GM23248 (cell line): ENCODE measurements around the gene CRY1. TPM values are rescaled to one million over a fixed set of nuclear protein-coding genes. Genes with fewer than 3 reads are reported as not detected.
"Not testable (repeated sequence)": the region's sequence is repeated elsewhere in the genome, so short reads cannot be mapped to it uniquely, and the experiment has no call there.

Experiments used
- DNase-seq: peaks from one replicate; pipeline ENCODE4 v3.0.0-alpha.2; 2015
- H2AFZ ChIP-seq: fragments of 200-600 bp; sonication (generic); 2 replicates; pipeline ENCODE4 v1.6.1; 2016; ENCODE audit warnings: antibody characterized with exemption
- H3F3A ChIP-seq: fragments of 200-600 bp; sonication (generic); 2 replicates; pipeline ENCODE4 v1.6.1; 2016; ENCODE audit warnings: mild to moderate bottlenecking, antibody characterized with exemption, mixed run types; ENCODE audit not compliant: insufficient read depth
- H3K27ac ChIP-seq: fragments of 200-600 bp; sonication (generic); 2 replicates; pipeline ENCODE4 v1.5.1; 2016; ENCODE audit warnings: mild to moderate bottlenecking
- H3K27me3 ChIP-seq: fragments of 200-600 bp; sonication (generic); replicated peaks from 2 replicates; pipeline ENCODE4 v1.6.1; 2016; ENCODE audit warnings: mild to moderate bottlenecking; ENCODE audit not compliant: insufficient read depth
- H3K36me3 ChIP-seq: fragments of 200-600 bp; sonication (generic); 2 replicates; pipeline ENCODE4 v1.6.1; 2016; ENCODE audit warnings: low read depth, mild to moderate bottlenecking
- H3K4me1 ChIP-seq: fragments of 200-600 bp; sonication (generic); 2 replicates; pipeline ENCODE4 v1.6.1; 2016; ENCODE audit warnings: mild to moderate bottlenecking; ENCODE audit not compliant: insufficient read depth
- H3K4me2 ChIP-seq: fragments of 200-600 bp; sonication (generic); one replicate; pipeline ENCODE4 v1.6.1; 2016; ENCODE audit warnings: mild to moderate bottlenecking; ENCODE audit not compliant: unreplicated experiment
- H3K4me3 ChIP-seq: fragments of 200-600 bp; sonication (generic); 2 replicates; pipeline ENCODE4 v1.5.1; 2016; ENCODE audit warnings: mild to moderate bottlenecking
- H3K79me2 ChIP-seq: fragments of 200-600 bp; sonication (generic); 2 replicates; pipeline ENCODE4 v1.6.1; 2016; ENCODE audit warnings: mild to moderate bottlenecking; ENCODE audit not compliant: insufficient read depth
- H3K9ac ChIP-seq: fragments of 200-600 bp; sonication (generic); 2 replicates; pipeline ENCODE4 v1.6.1; 2016; ENCODE audit warnings: mild to moderate bottlenecking
- H3K9me2 ChIP-seq: fragments of 200-600 bp; sonication (generic); 2 replicates; pipeline ENCODE4 v1.6.1; 2016; ENCODE audit warnings: mixed run types, mild to moderate bottlenecking, moderate library complexity; ENCODE audit not compliant: insufficient read depth
- H3K9me3 ChIP-seq: fragments of 200-600 bp; sonication (generic); one replicate; pipeline ENCODE4 v1.6.1; 2017; ENCODE audit warnings: low read depth
- H4K20me1 ChIP-seq: fragments of 200-600 bp; sonication (generic); 2 replicates; pipeline ENCODE4 v1.6.0; 2016; ENCODE audit not compliant: insufficient read depth
- EZH2 ChIP-seq: fragments of 200-600 bp; sonication (generic); IDR thresholded peaks from 2 replicates; pipeline ENCODE4 v1.6.1; 2018; ENCODE audit warnings: antibody characterized with exemption, mild to moderate bottlenecking; ENCODE audit not compliant: insufficient read depth, poor library complexity, severe bottlenecking
- EZH2phosphoT487 ChIP-seq: fragments of 200-600 bp; sonication (generic); IDR thresholded peaks from 2 replicates; pipeline ENCODE4 v1.6.1; 2018; ENCODE audit warnings: antibody characterized with exemption, moderate library complexity, mild to moderate bottlenecking, low read depth; ENCODE audit not compliant: insufficient read depth
- WGBS, 2 experiments: methylation state at CpG; one replicate each; pipeline ENCODE4 v1.1.6; 2015 to 2017; ENCODE audit warnings: low lambda C conversion rate in 2 of 2, low coverage in 1 of 2; ENCODE audit errors: missing lambda C conversion rate in 2 of 2; 5-methylcytosine and 5-hydroxymethylcytosine counted together
- in situ Hi-C: fragments of 300-500 bp; cut with MboI; formaldehyde crosslinking; loops from 2 replicates; pipeline ENCODE4 v1.15.0; 2020
- polyA plus RNA-seq: library from polyadenylated mRNA; unstranded; fragments of >200 nt; fragmentation: Nextera tagmentation; extraction: Ambion mirVana; gene quantifications from 2 replicates; pipeline ENCODE4 v1.2.1, GENCODE V29; 2016
- total RNA-seq: library from RNA; depleted of rRNA; stranded (reverse); fragments of >200 nt; shearing (Covaris generic); gene quantifications from 2 replicates; pipeline ENCODE4 v1.2.3, GENCODE V29; 2014

Gene CRY1
- total and polyA plus RNA-seq, 2 experiments from 2014 or later = 13.6 to 14.8 TPM

DNA sequence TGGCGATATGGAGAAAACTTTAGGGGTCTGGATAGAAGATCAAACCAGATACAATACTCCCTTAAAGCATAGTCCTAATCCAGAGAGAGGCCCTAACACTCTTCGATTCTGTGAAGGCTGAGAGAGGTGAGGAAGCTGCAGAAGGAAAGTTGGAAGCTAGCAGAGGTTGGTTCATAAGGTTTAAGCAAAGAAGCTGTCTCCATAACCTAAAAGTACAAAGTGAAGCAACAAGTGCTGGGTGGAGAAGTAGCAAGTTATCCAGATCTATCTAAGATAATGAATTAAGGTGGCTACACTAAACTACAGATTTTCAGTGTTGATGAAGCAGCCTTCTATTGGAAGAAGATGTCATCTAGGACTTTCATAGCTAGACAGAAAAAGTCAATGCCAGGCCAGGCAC is 81.8 kb downstream of the CRY1 start:
- in situ Hi-C loops = no loop called here
- Histone ChIP-seq H3K9ac (no peak overlapping the region), H3K27me3 (no peaks in the 10 kb centered on the region), H3K79me2 (no peaks in the 10 kb centered on the region), H3K9me3 (no peaks in the 10 kb centered on the region), H3K4me2 (no peak overlapping the region), H3K4me1 (no peaks in the 10 kb centered on the region), H3K9me2 (no peaks in the 10 kb centered on the region), H3F3A (no peaks in the 10 kb centered on the region), H3K27ac (no peak overlapping the region), H3K4me3 (no peak overlapping the region), H3K36me3 (no peaks in the 10 kb centered on the region), H4K20me1 (no peaks in the 10 kb centered on the region), H2AFZ (no peak overlapping the region)
- no peak for DNase-seq
- TF ChIP-seq EZH2phosphoT487 (no peak), EZH2 (no peak)
- WGBS, 2 experiments = 81 to 84% methylated on average over 2 of the region's 2 CpGs

DNA sequence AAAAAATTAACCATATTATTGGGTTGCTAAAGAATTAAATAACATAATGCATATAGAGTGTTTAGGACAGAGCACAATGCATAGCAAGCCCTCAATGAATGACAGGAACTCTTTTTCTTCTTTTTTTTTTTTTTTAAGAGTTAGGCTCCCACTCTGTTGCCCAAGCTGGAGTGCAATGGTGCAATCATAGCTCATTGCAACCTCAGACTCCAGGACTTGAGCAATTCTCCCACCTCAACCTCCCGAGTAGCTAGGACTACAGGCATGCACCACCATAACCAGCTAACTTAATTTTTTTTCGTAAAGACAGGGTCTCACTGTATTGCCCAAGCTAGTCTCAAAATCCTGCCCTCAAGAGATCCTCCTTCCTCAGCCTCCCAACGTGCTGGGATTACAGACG is 85.9 kb downstream of the CRY1 start:
- no peak overlapping the region for H2AFZ ChIP-seq
- no peaks in the 10 kb centered on the region for H3K9me2 ChIP-seq
- no peak overlapping the region for H3K9ac ChIP-seq
- no peak overlapping the region for H3K27ac ChIP-seq
- in situ Hi-C loops = no loop called here
- WGBS, 2 experiments = 92 to 96% methylated on average over 4 of the region's 4 CpGs
- no peaks in the 10 kb centered on the region for H4K20me1 ChIP-seq
- H3K4me1 ChIP-seq = no peaks in the 10 kb centered on the region
- no peaks in the 10 kb centered on the region for H3K9me3 ChIP-seq
- H3K79me2 ChIP-seq = no peaks in the 10 kb centered on the region
- no peaks in the 10 kb centered on the region for H3K36me3 ChIP-seq
- H3K27me3 ChIP-seq = no peaks in the 10 kb centered on the region
- H3K4me2 ChIP-seq = no peak overlapping the region
- no peaks in the 10 kb centered on the region for H3F3A ChIP-seq
- no peak for DNase-seq
- no peak overlapping the region for H3K4me3 ChIP-seq
- TF ChIP-seq EZH2phosphoT487 = no peak
- TF ChIP-seq EZH2 = no peak

DNA sequence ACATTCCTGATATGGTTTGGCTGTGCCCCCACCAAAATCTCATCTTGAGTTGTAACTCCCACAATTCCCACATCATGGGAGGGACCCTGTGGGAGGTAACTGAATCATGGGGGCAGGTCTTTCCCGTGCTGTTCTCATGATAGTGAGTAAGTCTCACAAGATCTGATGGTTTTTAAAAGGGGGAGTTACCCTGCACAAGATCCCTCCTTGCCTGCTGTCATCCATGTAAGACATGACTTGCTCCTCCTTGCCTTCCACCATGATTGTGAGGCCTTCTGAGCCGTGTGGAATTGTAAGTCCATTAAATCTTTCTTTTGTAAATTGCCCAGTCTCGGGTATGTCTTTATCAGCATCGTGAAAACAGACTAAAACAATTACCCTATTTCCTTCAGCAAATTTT is 90.7 kb downstream of the CRY1 start:
- H3K4me2 ChIP-seq, H3K9ac ChIP-seq, H3K79me2 ChIP-seq, H3K4me1 ChIP-seq, H3K9me3 ChIP-seq, H3K9me2 ChIP-seq, H3F3A ChIP-seq, in situ Hi-C loops, H2AFZ ChIP-seq, DNase-seq, H3K27ac ChIP-seq, H3K36me3 ChIP-seq, H3K4me3 ChIP-seq, H3K27me3 ChIP-seq, H4K20me1 ChIP-seq: not testable (repeated sequence)
- 75 to 80% methylated on average over 4 of the region's 4 CpGs for WGBS, 2 experiments

DNA sequence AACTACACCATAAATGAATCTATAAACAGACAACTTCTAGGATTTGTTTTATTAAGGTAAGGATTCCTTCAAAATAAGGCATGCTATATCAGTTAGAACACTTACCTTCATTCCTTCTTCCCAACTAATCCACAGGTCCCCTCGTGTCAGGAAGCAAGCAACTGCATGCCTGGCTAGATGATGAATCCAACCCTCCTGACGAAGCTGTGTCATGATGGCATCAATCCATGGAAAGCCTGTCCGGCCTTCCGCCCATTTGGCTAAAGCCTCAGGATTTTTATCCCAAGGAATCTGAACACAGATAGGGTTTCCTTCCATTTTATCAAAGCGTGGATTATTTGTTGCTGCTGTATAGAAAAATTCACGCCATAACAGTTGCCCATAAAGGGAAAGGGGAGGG is 93.9 kb downstream of the CRY1 start:
- no peaks in the 10 kb centered on the region for H4K20me1 ChIP-seq
- no peaks in the 10 kb centered on the region for H3K9me3 ChIP-seq
- H3K79me2 ChIP-seq = no peaks in the 10 kb centered on the region
- H3K4me1 ChIP-seq = peaks cover 10% of the 10 kb centered on the region
- H3K4me2 ChIP-seq = no peak overlapping the region
- peak; percentile 58 for DNase-seq
- H3K27me3 ChIP-seq = no peaks in the 10 kb centered on the region
- H2AFZ ChIP-seq = no peak overlapping the region
- no peak overlapping the region for H3K9ac ChIP-seq
- no peak overlapping the region for H3K4me3 ChIP-seq
- no peaks in the 10 kb centered on the region for H3K36me3 ChIP-seq
- 55 to 57% methylated on average over 6 of the region's 6 CpGs for WGBS, 2 experiments
- H3F3A ChIP-seq = no peaks in the 10 kb centered on the region; the same call in 1 of the 2 replicates
- TF ChIP-seq EZH2phosphoT487 (no peak), EZH2 (no peak)
- H3K9me2 ChIP-seq = no peaks in the 10 kb centered on the region
- in situ Hi-C loops = no loop called here
- no peak overlapping the region for H3K27ac ChIP-seq

DNA sequence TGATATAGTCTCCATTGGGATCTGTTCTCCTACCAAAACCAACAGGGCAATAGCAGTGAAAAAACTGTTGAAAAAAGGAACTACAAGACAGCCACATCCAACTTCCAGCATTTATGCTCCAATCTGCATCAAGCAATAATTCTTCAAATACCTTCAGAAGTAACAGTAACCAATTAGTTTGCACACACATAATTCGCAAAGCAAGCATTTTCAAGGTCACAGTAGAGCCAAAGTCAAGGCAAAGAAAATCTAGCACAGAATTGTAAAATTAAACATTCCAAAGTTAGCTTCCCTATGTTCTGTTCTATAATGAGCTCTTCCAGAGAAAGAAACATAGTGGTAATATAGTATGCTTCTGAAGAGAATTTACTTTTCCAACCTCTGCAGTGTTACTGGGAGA is 95.4 kb downstream of the CRY1 start:
- 97 to 98% methylated on average over 1 of the region's 1 CpG for WGBS, 2 experiments
- Histone ChIP-seq H3K36me3 (no peaks in the 10 kb centered on the region), H4K20me1 (no peaks in the 10 kb centered on the region), H3K79me2 (no peaks in the 10 kb centered on the region), H3K27ac (no peak overlapping the region), H3K4me1 (peaks cover 10% of the 10 kb centered on the region), H3K4me3 (no peak overlapping the region), H3K9me2 (no peaks in the 10 kb centered on the region), H3K27me3 (no peaks in the 10 kb centered on the region), H3K9ac (no peak overlapping the region), H2AFZ (no peak overlapping the region), H3K4me2 (no peak overlapping the region), H3F3A (no peaks in the 10 kb centered on the region; the same call in 1 of the 2 replicates), H3K9me3 (no peaks in the 10 kb centered on the region)
- no peak for TF ChIP-seq EZH2phosphoT487
- TF ChIP-seq EZH2 = no peak
- no peak for DNase-seq
- in situ Hi-C loops = no loop called here

DNA sequence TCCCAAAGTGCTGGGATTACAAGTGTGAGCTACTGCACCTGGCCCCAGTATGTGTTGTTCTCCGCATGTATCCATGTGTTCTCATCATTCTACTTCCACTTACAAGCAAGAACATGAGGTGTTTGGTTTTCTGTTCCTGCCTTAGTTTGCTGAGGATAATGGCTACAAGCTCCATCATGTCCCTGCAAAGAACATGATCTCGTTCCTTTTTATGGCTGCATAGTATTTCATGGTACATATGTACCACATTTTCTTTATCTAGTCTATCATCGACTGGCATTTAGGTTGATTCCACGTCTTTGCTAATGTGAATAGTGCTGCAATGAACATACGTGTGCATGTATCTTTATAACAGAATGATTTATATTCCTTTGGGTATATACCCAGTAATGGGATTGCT is 97.2 kb downstream of the CRY1 start:
- H4K20me1 ChIP-seq, H3K79me2 ChIP-seq, H3K9me3 ChIP-seq, H3K4me2 ChIP-seq, H2AFZ ChIP-seq, H3K4me3 ChIP-seq, H3F3A ChIP-seq, H3K27me3 ChIP-seq, H3K9me2 ChIP-seq, H3K36me3 ChIP-seq, DNase-seq, H3K9ac ChIP-seq, H3K27ac ChIP-seq, in situ Hi-C loops: not testable (repeated sequence)
- peaks cover 10% of the 10 kb centered on the region for H3K4me1 ChIP-seq
- WGBS, 2 experiments = 93 to 95% methylated on average over 5 of the region's 5 CpGs
